Measurements from ENCODE around the gene CLEC16A.

DNA sequence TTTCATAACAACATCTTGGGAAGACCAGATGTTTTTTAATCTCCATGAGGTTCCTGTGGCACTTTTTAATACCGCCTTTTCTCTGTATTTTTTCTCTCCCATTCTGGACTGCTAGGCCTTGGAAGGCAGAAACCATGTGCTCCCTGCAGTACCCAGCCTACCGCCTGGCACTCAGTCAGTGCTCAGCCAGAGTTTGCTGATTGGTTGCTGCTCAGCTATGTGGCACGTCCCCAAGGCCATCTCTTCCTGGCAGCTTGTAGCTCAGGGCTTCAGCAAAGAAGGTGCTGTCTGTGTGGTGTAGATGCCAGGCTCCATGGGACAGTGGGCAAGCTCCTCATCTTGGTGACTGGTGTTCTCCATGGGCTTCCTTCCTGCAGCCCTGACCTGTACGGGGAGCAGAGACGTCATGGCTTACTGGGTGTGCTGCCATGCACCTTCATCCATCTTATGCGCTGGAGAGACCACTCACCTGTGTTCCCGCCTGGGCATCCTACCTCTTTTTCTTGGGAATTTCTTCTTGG lies 86.7 kb downstream of the CLEC16A start:
- TF ChIP-seq CTCF (conservative IDR thresholded peaks at IDR 0.05; ENCODE audit: low read depth in 2 of 2) = no peak
- TF ChIP-seq CREB1 (CRISPR knock-in tag; IDR thresholded peaks at IDR 0.05; ENCODE audit: low read depth) = no peak
- TF ChIP-seq EZH2phosphoT487 (IDR thresholded peaks at IDR 0.05; ENCODE audit: unreplicated experiment) = no peak
- TF ChIP-seq POLR2AphosphoS5 (IDR thresholded peaks at IDR 0.05; ENCODE audit: low read depth) = no peak
- no peak for TF ChIP-seq JUNB (IDR thresholded peaks at IDR 0.05; ENCODE audit: unreplicated experiment)
- no peak for TF ChIP-seq EZH2 (IDR thresholded peaks at IDR 0.05; ENCODE audit: low read depth, unreplicated experiment)
- TF ChIP-seq, protein P1, sequence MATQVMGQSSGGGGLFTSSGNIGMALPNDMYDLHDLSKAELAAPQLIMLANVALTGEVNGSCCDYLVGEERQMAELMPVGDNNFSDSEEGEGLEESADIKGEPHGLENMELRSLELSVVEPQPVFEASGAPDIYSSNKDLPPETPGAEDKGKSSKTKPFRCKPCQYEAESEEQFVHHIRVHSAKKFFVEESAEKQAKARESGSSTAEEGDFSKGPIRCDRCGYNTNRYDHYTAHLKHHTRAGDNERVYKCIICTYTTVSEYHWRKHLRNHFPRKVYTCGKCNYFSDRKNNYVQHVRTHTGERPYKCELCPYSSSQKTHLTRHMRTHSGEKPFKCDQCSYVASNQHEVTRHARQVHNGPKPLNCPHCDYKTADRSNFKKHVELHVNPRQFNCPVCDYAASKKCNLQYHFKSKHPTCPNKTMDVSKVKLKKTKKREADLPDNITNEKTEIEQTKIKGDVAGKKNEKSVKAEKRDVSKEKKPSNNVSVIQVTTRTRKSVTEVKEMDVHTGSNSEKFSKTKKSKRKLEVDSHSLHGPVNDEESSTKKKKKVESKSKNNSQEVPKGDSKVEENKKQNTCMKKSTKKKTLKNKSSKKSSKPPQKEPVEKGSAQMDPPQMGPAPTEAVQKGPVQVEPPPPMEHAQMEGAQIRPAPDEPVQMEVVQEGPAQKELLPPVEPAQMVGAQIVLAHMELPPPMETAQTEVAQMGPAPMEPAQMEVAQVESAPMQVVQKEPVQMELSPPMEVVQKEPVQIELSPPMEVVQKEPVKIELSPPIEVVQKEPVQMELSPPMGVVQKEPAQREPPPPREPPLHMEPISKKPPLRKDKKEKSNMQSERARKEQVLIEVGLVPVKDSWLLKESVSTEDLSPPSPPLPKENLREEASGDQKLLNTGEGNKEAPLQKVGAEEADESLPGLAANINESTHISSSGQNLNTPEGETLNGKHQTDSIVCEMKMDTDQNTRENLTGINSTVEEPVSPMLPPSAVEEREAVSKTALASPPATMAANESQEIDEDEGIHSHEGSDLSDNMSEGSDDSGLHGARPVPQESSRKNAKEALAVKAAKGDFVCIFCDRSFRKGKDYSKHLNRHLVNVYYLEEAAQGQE (IDR thresholded peaks at IDR 0.05; ENCODE audit: unreplicated experiment) = no peak

Measured in GM23338 (cell line).